CMK (cell line): ENCODE results near the gene PCBP1.
"Not testable (repeated sequence)": the region's sequence is repeated elsewhere in the genome, so short reads cannot be mapped to it uniquely, and the experiment has no call there.

ENCODE experiments used
- DNase-seq: peaks from one replicate; pipeline ENCODE4 v3.0.0-alpha.2; 2010; ENCODE audit warnings: low read depth

PCBP1 gene

GRCh38 chr2:70081221-70081620, 6.1 kb upstream of the PCBP1 start:
- DNase-seq: no peak

GRCh38 chr2:70083344-70084156, 3.7 kb upstream of the PCBP1 start:
- no peak for DNase-seq

GRCh38 chr2:70084973-70085710, 2.1 kb upstream of the PCBP1 start:
- DNase-seq: no peak

- DNase-seq: no peak
These were observed 1.5 kb upstream of the PCBP1 start for GRCh38 chr2:70085711-70086277.

GRCh38 chr2:70086278-70086837, 919 bp upstream of the PCBP1 start:
- DNase-seq: peak; percentile 88

GRCh38 chr2:70087702-70088597, 673 bp downstream of the PCBP1 start:
- DNase-seq: peak; percentile 52

GRCh38 chr2:70088598-70089219, 1.4 kb downstream of the PCBP1 start:
- no peak for DNase-seq

GRCh38 chr2:70089220-70089982, 2.1 kb downstream of the PCBP1 start:
- peak; percentile 70 for DNase-seq

- no peak for DNase-seq
These were observed 2.8 kb downstream of the PCBP1 start for GRCh38 chr2:70089983-70090525.

GRCh38 chr2:70090706-70091334, 3.5 kb downstream of the PCBP1 start:
- no peak for DNase-seq

GRCh38 chr2:70091364-70091763, 4.1 kb downstream of the PCBP1 start:
- no peak for DNase-seq

- no peak for DNase-seq
These were observed 4.5 kb downstream of the PCBP1 start for GRCh38 chr2:70091816-70092215.

GRCh38 chr2:70092576-70093243, 5.4 kb downstream of the PCBP1 start:
- DNase-seq: not testable (repeated sequence)

GRCh38 chr2:70094171-70094977, 7.1 kb downstream of the PCBP1 start:
- no peak for DNase-seq

- peak; percentile 82 for DNase-seq
These were observed 7.9 kb downstream of the PCBP1 start for GRCh38 chr2:70094978-70095719.

GRCh38 chr2:70095720-70096670, 8.7 kb downstream of the PCBP1 start:
- no peak for DNase-seq
